HG03565 (cell line): ENCODE measurements around the gene CROCC.
A peak's percentile ranks its signal among the peaks of the same experiment; 100 is the strongest.

Experiments used
- ATAC-seq: cut with Tn5 transposase; IDR thresholded peaks from one replicate; pipeline ENCODE4 v1.9.1; 2021; ENCODE audit warnings: mild to moderate bottlenecking, moderate library complexity; ENCODE audit not compliant: unreplicated experiment

CROCC gene

GRCh38 chr1:17008208-17008855 lies 86.6 kb downstream of the CROCC start:
- no peak for ATAC-seq

DNA sequence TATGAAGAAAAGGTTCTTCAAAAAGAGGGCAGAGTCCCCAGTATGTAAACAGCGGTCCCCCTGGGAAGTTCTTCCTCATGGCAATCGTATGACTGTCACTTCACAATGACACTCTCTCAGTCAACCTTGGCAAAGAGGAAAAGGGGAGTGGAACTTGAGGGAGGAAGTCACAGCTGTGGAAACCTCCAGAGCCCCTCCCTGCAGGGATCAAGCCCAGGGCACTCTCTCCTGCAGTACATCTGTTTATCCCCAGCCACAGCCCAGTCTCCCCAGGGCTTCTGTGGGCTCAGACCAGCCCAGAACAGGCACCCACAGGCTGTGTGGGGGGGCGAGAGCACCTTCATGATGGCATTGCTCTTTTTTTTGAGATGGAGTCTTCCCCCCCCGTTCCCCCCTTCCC lies 88.0 kb downstream of the CROCC start:
- ATAC-seq = no peak

- no peak for ATAC-seq
Observed at GRCh38 chr1:17011092-17011438, 89.3 kb downstream of the CROCC start.

DNA sequence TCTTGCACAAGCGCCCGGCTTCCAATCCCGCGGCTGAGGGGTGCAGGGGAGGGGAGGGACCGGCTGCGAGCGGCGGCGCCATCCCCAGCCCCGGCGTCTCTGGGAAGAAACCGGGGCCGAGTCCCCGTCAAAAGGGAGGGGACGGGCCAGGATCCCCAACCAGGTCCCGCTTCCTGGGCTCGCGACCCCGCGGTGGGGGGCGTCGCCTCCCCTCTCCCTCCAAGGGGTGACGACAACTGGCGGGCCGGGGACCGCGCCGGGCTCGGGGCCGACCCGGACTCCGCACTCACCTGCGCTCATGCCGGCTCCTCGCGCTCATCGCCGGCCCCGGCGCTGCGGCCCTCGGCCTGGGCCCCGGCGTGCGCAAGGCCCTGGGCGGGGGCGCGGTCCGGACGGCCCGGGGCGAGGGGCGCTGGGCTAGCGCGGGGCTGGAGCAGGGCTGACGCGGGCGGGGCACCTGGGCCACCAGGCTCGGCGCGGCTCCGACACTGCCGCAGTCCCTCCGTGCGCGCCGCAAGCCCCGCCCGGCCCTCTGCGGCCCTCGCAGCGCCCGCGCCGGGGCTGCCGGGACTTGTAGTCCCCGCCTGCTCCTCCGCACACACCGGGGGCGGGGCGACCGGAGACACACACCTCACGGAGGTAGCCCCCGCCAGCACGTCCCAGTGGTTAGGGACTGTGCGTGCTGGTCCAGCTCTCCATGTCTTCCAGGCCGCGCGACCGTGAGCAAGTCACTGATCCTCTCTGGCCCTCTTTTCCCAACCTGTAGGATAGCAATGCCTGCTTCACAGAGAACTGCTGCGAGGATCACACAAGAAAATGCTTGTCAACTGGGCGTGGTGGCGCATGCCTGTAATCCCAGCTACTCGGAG lies 89.9 kb downstream of the CROCC start, which contains the start of gene ATP13A2:
Gene ATP13A2, minus strand, starts transcription at position 490 of the 869 bp plus-strand sequence. Its CDS starts 190 bp downstream, at position 300.
- peak; percentile 59 for ATAC-seq

DNA sequence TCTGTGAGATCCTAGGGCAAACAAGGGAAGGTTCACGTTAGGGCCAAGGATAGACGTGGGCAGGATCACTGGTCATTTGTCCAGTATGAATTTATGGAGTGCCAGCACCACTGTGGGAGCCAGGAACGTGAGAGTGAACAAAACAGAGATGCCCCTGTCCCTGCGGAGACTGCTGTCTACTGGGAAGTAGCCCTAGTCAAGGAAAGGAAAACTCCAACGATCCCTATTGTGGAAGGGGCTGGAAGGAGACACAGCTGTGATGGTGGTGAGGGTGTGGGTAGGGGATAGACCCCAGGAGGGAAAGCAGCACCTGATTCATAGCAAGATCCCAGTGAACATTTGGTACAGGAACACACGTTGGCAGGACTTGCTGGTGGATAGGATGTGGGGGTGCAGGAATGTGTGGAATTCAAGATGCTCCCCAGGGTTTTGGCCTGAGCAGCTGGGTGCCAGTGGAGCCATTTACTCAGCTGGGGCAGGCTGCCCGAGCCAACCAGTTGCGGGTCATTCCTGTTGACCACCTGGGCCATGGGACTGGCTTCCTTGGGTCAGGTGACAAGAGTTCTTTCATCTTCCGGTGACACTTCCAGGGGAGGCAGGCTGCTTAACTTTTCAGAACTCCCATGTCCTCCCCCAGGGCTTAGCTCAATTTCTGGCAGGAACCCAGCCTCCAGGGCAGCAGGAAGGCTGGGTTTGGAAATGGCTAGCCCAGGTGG lies 91.2 kb downstream of the CROCC start:
- ATAC-seq = no peak

DNA sequence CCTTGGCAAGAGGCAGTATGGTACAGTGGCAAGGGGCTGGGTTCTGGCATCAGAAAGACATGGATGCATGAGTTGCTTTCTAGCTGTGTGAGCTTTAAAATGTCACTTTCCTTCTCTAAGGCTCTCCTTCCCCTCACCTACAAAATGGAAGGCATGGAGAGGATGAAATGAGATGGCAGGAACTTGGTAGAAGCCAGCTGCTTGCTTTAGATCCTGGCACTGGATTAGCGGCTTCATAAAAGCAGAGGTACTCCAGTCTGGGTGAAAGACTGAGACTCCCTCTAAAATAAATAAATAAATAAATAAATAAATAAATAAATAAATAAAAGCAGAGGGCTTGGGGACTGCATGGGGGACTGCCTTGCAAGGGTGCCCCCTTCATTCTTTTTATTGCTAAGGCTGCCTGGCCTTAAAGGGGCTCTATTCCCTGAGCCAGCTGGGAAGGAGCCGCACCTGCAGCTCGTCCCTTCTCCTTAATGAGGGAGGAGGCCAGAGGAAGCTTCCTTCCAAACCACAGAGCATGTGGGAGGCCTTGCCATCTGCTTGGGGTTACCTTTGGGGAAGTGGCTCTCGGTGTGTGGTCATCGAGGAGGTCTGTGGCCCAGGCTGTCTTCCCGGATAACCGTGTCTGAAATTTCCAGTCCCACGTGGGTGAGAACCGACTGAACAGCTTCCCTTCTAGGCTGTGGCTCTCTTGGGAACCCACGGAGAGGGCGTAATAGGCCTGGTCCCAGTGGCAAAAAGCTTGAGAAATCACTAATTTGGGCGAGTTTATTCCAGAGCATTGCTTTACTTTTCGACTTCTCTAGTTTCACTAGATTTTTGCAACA lies 92.0 kb downstream of the CROCC start:
- no peak for ATAC-seq

DNA sequence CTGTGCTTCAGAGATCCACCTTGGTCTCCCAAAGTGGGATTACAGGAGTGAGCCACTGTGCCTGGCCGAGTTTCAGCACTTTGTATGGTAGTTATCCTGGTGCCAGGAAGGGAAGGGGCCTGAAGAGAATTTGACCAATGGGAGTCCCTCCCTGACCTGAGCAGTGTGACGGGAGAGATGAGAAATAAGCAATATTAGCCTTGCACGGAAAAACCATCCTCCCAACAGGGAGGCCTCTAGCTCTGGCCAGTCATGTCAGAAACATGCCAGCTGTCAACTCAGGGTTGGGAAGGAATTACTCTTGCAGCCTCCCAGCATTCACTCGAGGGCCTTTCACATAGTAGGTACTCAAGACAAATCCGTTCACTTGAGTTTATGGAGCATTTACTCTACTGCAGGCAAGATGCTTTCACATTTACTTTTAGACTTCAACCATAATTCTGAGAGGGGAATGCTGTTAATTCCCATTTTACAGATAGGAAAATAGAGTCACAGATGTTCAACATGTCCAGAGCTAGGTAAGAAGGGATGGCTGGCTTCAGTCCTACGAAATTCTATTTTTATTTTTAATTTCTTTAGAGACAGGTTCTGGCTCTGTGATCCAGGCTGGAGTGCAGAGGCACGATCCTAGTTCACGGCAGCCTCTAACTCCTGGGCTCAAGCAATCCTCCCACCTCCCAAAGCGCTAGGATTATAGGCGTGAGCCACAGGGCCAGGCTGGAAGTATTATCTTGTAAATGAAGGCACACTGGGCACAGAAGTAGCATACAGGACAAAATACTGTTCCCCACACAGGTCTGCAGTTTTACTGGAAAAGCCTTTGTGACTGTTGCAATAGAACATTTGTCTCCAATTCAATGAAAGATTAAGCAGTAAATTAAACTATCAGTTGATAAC lies 93.2 kb downstream of the CROCC start:
- no peak for ATAC-seq

DNA sequence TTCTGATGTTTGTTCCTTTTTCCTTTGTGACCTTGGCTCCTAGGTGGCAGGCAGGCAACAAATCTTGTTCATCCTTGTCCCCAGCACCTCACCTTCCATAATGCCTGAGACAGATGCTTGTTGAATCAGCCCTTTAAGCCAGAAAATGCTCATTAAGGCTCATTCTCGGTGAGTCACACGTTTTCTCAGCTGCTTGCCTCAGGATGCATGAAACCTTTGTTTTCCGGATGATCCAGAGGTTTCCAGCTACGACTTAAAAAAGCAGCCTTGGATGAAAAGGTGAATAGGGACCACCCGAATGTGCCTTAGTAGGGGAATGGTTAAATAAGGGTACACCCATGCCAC lies 94.6 kb downstream of the CROCC start:
- ATAC-seq = no peak

DNA sequence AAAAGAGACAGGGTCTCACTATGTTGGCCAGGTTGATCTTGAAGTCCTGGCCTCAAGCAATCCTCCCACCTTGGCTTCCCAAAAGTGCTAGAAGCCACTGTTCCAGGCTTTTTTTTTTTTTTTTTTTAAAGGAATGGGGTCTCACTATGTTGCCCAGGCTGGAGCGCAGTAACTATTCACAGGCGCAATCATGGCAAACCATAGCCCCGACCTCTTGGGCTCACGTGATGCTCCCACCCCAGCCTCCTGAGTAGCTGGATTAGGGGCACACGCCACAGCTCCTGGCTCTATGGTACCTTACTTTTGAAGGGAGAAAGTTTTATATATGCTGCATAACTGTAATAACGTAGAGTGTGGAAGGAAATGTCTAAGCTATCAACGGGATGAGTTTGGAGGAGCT lies 95.7 kb downstream of the CROCC start:
- no peak for ATAC-seq

DNA sequence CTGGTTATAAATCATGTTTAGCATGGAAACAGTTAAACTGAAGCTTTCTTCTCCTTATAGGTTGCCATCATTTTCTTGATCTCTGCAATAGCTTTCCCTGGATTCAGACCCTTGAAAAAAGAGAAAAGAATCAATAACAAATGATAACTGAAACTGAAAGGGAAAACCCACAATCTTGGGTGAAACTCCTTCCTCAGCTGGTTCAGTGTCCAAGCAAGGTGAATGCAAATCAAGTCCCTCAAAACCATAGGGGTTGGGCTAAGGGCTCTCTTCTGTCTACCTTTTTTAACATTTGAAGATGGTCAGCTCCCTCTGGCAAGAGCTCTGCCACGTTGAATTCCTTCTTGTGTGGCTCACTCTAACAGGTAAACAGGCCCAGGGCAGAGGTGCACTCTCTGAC lies 97.1 kb downstream of the CROCC start:
- ATAC-seq = no peak

DNA sequence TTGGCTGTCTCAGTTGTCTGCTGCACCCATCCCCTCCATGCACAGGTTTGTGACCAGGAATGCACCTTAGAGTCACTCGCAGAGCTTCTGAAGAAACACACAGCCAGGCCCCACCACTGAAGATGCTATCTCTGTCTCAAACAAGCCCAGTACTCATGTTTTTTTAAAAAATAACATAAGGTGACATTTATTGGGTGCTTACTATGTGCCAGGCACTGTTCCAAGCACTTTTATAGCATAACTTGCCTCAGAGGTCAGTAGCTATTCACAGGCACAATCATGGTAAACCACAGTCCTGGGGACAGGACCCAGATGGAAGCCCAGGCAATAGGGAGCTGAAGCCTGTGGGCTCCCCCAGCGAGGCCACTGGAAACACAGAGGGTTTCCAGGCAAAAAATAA lies 98.8 kb downstream of the CROCC start:
- no peak for ATAC-seq

GRCh38 chr1:17021896-17022295 lies 100.2 kb downstream of the CROCC start:
- ATAC-seq = no peak
